HepG2 (cell line): Measurements from ENCODE around the gene BLVRB. TPM values are rescaled to one million over a fixed set of nuclear protein-coding genes. Genes with fewer than 3 reads are reported as not detected.

Experiments used
- ADNP ChIP-seq: sonication (generic); formaldehyde crosslinking; IDR thresholded peaks from 2 replicates; pipeline ENCODE4 v1.4.0; 2020; ENCODE audit warnings: missing genetic modification reagents
- ARNTL ChIP-seq: sonication (generic); formaldehyde crosslinking; IDR thresholded peaks from 2 replicates; pipeline ENCODE4 v1.4.0; 2020; ENCODE audit warnings: mild to moderate bottlenecking, missing genetic modification reagents
- ATAD3A ChIP-seq: sonication (generic); formaldehyde crosslinking; IDR thresholded peaks from 2 replicates; pipeline ENCODE4 v1.4.0; 2020; ENCODE audit warnings: missing genetic modification reagents
- DNMT3B ChIP-seq: conservative IDR thresholded peaks from 2 replicates; pipeline ENCODE4 v1.6.1; 2016; ENCODE audit warnings: missing biosample characterization, control low read depth
- HDAC1 ChIP-seq: sonication (generic); formaldehyde crosslinking; IDR thresholded peaks from 2 replicates; pipeline ENCODE4 v1.5.1; 2020; ENCODE audit warnings: mild to moderate bottlenecking, missing genetic modification reagents
- HOXA5 ChIP-seq: sonication (generic); formaldehyde crosslinking; IDR thresholded peaks from 2 replicates; pipeline ENCODE4 v1.4.0; 2020; ENCODE audit warnings: missing genetic modification reagents
- ISL2 ChIP-seq: sonication (generic); formaldehyde crosslinking; IDR thresholded peaks from 2 replicates; pipeline ENCODE4 v1.5.0; 2020; ENCODE audit warnings: missing genetic modification reagents
- PHF21A ChIP-seq: sonication (generic); formaldehyde crosslinking; IDR thresholded peaks from 2 replicates; pipeline ENCODE4 v1.5.0; 2020; ENCODE audit warnings: mild to moderate bottlenecking, missing genetic modification reagents
- SIN3A ChIP-seq: IDR thresholded peaks from 2 replicates; pipeline ENCODE4 v1.6.1; 2011; ENCODE audit warnings: low read depth, mild to moderate bottlenecking, control low read depth, low read length, borderline replicate concordance
- SP2 ChIP-seq: sonication (generic); formaldehyde crosslinking; IDR thresholded peaks from 2 replicates; pipeline ENCODE4 v1.5.1; 2020; ENCODE audit warnings: mild to moderate bottlenecking, missing genetic modification reagents
- XRCC5 ChIP-seq: fragments of 200-400 bp; formaldehyde crosslinking; optimal IDR thresholded peaks from 2 replicates; pipeline ENCODE3; 2017; ENCODE audit warnings: mild to moderate bottlenecking, low read length
- ZBTB7A ChIP-seq: sonication (generic); formaldehyde crosslinking; IDR thresholded peaks from 2 replicates; pipeline ENCODE4 v1.8.0; 2022; ENCODE audit warnings: mild to moderate bottlenecking, missing genetic modification reagents
- ZC3H4 ChIP-seq: sonication (generic); formaldehyde crosslinking; IDR thresholded peaks from 2 replicates; pipeline ENCODE4 v1.4.0; 2020; ENCODE audit warnings: missing genetic modification reagents, borderline replicate concordance
- ZFP37 ChIP-seq: sonication (generic); formaldehyde crosslinking; IDR thresholded peaks from 2 replicates; pipeline ENCODE4 v1.4.0; 2020; ENCODE audit warnings: missing genetic modification reagents, borderline replicate concordance
- ZNF383 ChIP-seq: sonication (generic); formaldehyde crosslinking; IDR thresholded peaks from 2 replicates; pipeline ENCODE4 v1.4.0; 2020; ENCODE audit warnings: missing genetic modification reagents, mild to moderate bottlenecking, borderline replicate concordance
- ZNF512 ChIP-seq: sonication (generic); formaldehyde crosslinking; IDR thresholded peaks from 2 replicates; pipeline ENCODE4 v1.4.0; 2020; ENCODE audit warnings: mild to moderate bottlenecking, missing genetic modification reagents
- ZNF615 ChIP-seq: sonication (generic); formaldehyde crosslinking; IDR thresholded peaks from 2 replicates; pipeline ENCODE4 v1.5.0; 2020; ENCODE audit warnings: mild to moderate bottlenecking, missing genetic modification reagents, borderline replicate concordance
- ZNF777 ChIP-seq: sonication (generic); formaldehyde crosslinking; IDR thresholded peaks from 2 replicates; pipeline ENCODE4 v1.4.0; 2020; ENCODE audit warnings: missing genetic modification reagents
- ZSCAN12 ChIP-seq: sonication (generic); formaldehyde crosslinking; IDR thresholded peaks from 2 replicates; pipeline ENCODE4 v1.9.0; 2021; ENCODE audit warnings: mild to moderate bottlenecking, missing genetic modification reagents
- polyA plus RNA-seq, 8 experiments: library from polyadenylated mRNA; depleted of rRNA in 3 of 8; stranded (reverse) in 7 of 8; unstranded in 1 of 8; fragments of >200 nt; fragmentation: Illumina TruSeq in 4 of 8; extraction: Trizol in 4 of 8; gene quantifications; 2 replicates each; pipeline versions ENCODE4 v1.2.1 to v1.2.3, GENCODE V29; 2011 to 2016; ENCODE audit warnings: low read depth in 4 of 8, missing spikeins in 1 of 8, mixed read lengths in 1 of 8; ENCODE audit not compliant: insufficient read depth in 1 of 8
- total RNA-seq, 5 experiments: library from RNA; depleted of rRNA; stranded (reverse); fragments of >200 nt; fragmentation: Illumina TruSeq; extraction: Trizol; gene quantifications; 2 replicates each; pipeline ENCODE4 v1.2.3, GENCODE V29; 2016; ENCODE audit warnings: low read depth in 1 of 5
- TF ChIP-seq, protein P1 (sequence below): sonication (generic); formaldehyde crosslinking; IDR thresholded peaks from 2 replicates; pipeline ENCODE4 v1.5.1; 2020; ENCODE audit warnings: missing genetic modification reagents, mild to moderate bottlenecking, borderline replicate concordance
- TF ChIP-seq, protein P2 (sequence below): sonication (generic); formaldehyde crosslinking; IDR thresholded peaks from 2 replicates; pipeline ENCODE4 v1.4.0; 2020; ENCODE audit warnings: missing genetic modification reagents; ENCODE audit errors: not compliant biosample characterization
- TF ChIP-seq, protein P3 (sequence below): sonication (generic); formaldehyde crosslinking; IDR thresholded peaks from 2 replicates; pipeline ENCODE4 v1.4.0; 2020; ENCODE audit warnings: missing genetic modification reagents

The BLVRB gene
- total and polyA plus RNA-seq, 2 of the 13 experiments (the other 11 are each of a cell fraction or from before 2014, with no cell fraction given) = 25.9 to 51.4 TPM

DNA sequence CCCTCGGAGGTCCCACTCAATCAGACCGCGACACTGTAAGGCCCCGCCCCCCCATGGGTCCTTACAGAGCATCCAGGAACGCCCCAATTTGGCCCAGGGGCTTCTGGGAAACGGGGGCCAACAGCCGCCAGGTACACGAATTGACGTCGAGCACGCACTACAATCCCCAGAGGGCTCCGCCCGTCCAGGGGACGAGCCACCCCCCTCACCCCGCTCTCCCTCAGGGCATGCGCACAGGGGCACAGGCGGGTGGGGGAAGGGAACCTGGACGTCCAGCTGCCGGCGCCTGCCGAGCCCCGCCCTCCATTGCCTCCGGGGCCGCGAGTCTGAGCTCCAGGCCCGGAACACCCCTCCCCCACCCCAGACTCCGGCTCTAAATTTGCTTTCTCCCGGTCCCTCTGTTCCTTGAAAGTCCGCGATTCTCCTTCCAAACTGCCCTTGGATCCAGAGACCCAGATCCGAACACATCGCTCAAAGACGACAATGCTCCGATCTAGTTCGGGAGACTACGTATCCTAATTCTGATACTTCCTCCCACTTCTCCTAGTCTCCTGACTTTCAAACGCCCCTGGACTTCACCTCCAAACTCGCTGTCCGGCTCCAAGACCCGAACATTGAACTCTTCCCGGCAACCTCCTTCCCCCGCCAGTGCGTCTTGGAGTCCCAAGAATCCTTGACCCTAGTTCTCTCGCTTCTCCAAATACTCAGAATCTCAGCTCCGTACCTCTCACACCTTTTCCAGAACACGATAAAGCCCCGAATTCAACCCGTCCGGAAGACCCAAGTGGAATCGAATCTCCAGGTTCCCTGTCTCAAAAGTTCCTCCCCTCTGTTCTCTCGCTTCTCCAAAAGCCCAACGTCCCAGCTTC lies 22.2 kb downstream of the BLVRB start (continued):
- no peak; the same call in 1 of the 2 replicates for TF ChIP-seq ISL2 (CRISPR knock-in tag)
- TF ChIP-seq XRCC5 = peak; percentile 21
- TF ChIP-seq ZFP37 = 0 out of 2 replicates have a peak, but pooled peaks have one; percentile 44
- TF ChIP-seq, protein P1, sequence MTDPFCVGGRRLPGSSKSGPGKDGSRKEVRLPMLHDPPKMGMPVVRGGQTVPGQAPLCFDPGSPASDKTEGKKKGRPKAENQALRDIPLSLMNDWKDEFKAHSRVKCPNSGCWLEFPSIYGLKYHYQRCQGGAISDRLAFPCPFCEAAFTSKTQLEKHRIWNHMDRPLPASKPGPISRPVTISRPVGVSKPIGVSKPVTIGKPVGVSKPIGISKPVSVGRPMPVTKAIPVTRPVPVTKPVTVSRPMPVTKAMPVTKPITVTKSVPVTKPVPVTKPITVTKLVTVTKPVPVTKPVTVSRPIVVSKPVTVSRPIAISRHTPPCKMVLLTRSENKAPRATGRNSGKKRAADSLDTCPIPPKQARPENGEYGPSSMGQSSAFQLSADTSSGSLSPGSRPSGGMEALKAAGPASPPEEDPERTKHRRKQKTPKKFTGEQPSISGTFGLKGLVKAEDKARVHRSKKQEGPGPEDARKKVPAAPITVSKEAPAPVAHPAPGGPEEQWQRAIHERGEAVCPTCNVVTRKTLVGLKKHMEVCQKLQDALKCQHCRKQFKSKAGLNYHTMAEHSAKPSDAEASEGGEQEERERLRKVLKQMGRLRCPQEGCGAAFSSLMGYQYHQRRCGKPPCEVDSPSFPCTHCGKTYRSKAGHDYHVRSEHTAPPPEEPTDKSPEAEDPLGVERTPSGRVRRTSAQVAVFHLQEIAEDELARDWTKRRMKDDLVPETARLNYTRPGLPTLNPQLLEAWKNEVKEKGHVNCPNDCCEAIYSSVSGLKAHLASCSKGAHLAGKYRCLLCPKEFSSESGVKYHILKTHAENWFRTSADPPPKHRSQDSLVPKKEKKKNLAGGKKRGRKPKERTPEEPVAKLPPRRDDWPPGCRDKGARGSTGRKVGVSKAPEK (CRISPR knock-in tag) = no peak
- TF ChIP-seq SP2 (CRISPR knock-in tag) = peak; percentile 50
- no peak for TF ChIP-seq ZBTB7A
- TF ChIP-seq HDAC1 (CRISPR knock-in tag) = peak; percentile 77; the same call in 1 of the 2 replicates
- TF ChIP-seq ZNF383 = no peak
- peak; percentile 74; the same call in 1 of the 2 replicates for TF ChIP-seq HOXA5
- no peak for TF ChIP-seq ZSCAN12 (CRISPR knock-in tag)
- TF ChIP-seq, protein P2, sequence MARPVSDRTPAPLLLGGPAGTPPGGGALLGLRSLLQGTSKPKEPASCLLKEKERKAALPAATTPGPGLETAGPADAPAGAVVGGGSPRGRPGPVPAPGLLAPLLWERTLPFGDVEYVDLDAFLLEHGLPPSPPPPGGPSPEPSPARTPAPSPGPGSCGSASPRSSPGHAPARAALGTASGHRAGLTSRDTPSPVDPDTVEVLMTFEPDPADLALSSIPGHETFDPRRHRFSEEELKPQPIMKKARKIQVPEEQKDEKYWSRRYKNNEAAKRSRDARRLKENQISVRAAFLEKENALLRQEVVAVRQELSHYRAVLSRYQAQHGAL (CRISPR knock-in tag) = no peak
- no peak for TF ChIP-seq ATAD3A (CRISPR knock-in tag)
- TF ChIP-seq, protein P3, sequence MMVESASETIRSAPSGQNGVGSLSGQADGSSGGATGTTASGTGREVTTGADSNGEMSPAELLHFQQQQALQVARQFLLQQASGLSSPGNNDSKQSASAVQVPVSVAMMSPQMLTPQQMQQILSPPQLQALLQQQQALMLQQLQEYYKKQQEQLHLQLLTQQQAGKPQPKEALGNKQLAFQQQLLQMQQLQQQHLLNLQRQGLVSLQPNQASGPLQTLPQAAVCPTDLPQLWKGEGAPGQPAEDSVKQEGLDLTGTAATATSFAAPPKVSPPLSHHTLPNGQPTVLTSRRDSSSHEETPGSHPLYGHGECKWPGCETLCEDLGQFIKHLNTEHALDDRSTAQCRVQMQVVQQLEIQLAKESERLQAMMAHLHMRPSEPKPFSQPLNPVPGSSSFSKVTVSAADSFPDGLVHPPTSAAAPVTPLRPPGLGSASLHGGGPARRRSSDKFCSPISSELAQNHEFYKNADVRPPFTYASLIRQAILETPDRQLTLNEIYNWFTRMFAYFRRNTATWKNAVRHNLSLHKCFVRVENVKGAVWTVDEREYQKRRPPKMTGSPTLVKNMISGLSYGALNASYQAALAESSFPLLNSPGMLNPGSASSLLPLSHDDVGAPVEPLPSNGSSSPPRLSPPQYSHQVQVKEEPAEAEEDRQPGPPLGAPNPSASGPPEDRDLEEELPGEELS (CRISPR knock-in tag) = 0 out of 2 replicates have a peak, but pooled peaks have one; percentile 10
- no peak for TF ChIP-seq ADNP (CRISPR knock-in tag)
- peak; percentile 96 for TF ChIP-seq ZNF777 (CRISPR knock-in tag)
- TF ChIP-seq ZNF512 (CRISPR knock-in tag) = no peak
- peak; percentile 70; the same call in 1 of the 2 replicates for TF ChIP-seq SIN3A
- no peak for TF ChIP-seq ZNF615 (CRISPR knock-in tag)
- TF ChIP-seq DNMT3B (CRISPR knock-in tag) = no peak
- peak; percentile 27; the same call in 1 of the 2 replicates for TF ChIP-seq PHF21A (CRISPR knock-in tag)
- no peak for TF ChIP-seq ARNTL
- TF ChIP-seq ZC3H4 (CRISPR knock-in tag) = no peak
